Measurements from ENCODE around the gene AMMECR1L. TPM values are rescaled to one million over a fixed set of nuclear protein-coding genes. Genes with fewer than 3 reads are reported as not detected.
A peak's percentile ranks its signal among the peaks of the same experiment; 100 is the strongest.
"Not testable (repeated sequence)": the region's sequence is repeated elsewhere in the genome, so short reads cannot be mapped to it uniquely, and the experiment has no call there.

AMMECR1L gene
- total RNA-seq, 1 donor from 2014 or later = 19.3 TPM

GRCh38 chr2:127818241-127818640 lies 67.5 kb downstream of the AMMECR1L start:
- Mint-ChIP-seq H3K27me3 (ENCODE audit: low read depth) (peaks cover 26% of the 10 kb centered on the region), H3K4me1 (ENCODE audit: low read depth) (no peaks in the 10 kb centered on the region), H3K4me3 (ENCODE audit: low read depth) (no peak overlapping the region), H3K27ac (no peak overlapping the region), H3K9me3 (peaks cover 37% of the 10 kb centered on the region), H3K36me3 (ENCODE audit: low read depth) (no peaks in the 10 kb centered on the region)
- intact Hi-C loops (cut with micrococcal nuclease) = loop anchor here (10.0 kb wide), 1 partner anchor 207 kb away; the partner anchor contains the start of gene SAP130
- no peak for DNase-seq (ENCODE audit: low spot score)

GRCh38 chr2:127814677-127815076 lies 71.1 kb downstream of the AMMECR1L start:
- H3K27ac Mint-ChIP-seq = no peak overlapping the region
- H3K4me3 Mint-ChIP-seq (ENCODE audit: low read depth) = no peak overlapping the region
- peaks cover 14% of the 10 kb centered on the region for H3K9me3 Mint-ChIP-seq
- peaks cover 12% of the 10 kb centered on the region for H3K4me1 Mint-ChIP-seq (ENCODE audit: low read depth)
- peaks cover 11% of the 10 kb centered on the region for H3K36me3 Mint-ChIP-seq (ENCODE audit: low read depth)
- intact Hi-C loops (cut with micrococcal nuclease) = loop anchor here (5.0 to 10.0 kb wide), 2 partner anchors 72 to 210 kb away; partner anchors contain the start of gene SAP130
- no peak for DNase-seq (ENCODE audit: low spot score)
- H3K27me3 Mint-ChIP-seq (ENCODE audit: low read depth) = peaks cover 28% of the 10 kb centered on the region

- not testable (repeated sequence) for DNase-seq (ENCODE audit: low spot score); H3K9me3 Mint-ChIP-seq; H3K27ac Mint-ChIP-seq
- H3K36me3 Mint-ChIP-seq (ENCODE audit: low read depth) = peaks cover 19% of the 10 kb centered on the region
- intact Hi-C loops (cut with micrococcal nuclease) = loop anchor here (5.0 to 10.0 kb wide), 2 partner anchors 70 to 212 kb away; partner anchors contain the start of gene SAP130
- peaks cover 17% of the 10 kb centered on the region for H3K27me3 Mint-ChIP-seq (ENCODE audit: low read depth)
- peaks cover 24% of the 10 kb centered on the region for H3K4me1 Mint-ChIP-seq (ENCODE audit: low read depth)
- H3K4me3 Mint-ChIP-seq (ENCODE audit: low read depth) = peak overlapping the region; percentile 70
These were observed 73.3 kb downstream of the AMMECR1L start for GRCh38 chr2:127812441-127812840.

Other genes with a start within 250 kb of the AMMECR1L start
- not detected in 2 replicates for gene GPR17, start 239.8 kb downstream of the AMMECR1L start, total RNA-seq
- 8.2 and 8.8 TPM in 2 replicates for gene LIMS2, start 210.4 kb downstream of the AMMECR1L start, total RNA-seq
- 4.5 and 5.9 TPM in 2 replicates for gene SFT2D3, start 184.5 kb downstream of the AMMECR1L start, total RNA-seq
- 74.2 and 76.5 TPM in 2 replicates for gene WDR33, start 74.8 kb downstream of the AMMECR1L start, total RNA-seq
- gene POLR2D, start 27.8 kb downstream of the AMMECR1L start, total RNA-seq = 62.8 and 63.4 TPM in 2 replicates
- 33.1 and 36.5 TPM in 2 replicates for gene SAP130, start 142.1 kb upstream of the AMMECR1L start, total RNA-seq
- gene UGGT1, start 205.2 kb upstream of the AMMECR1L start, total RNA-seq = 72.4 and 74.7 TPM in 2 replicates